ENCODE results near the gene GABRA4.

The GABRA4 gene

GRCh38 chr4:47031011-47031678, 37.8 kb upstream of the GABRA4 start, which contains the start of gene GABRB1:
GABRB1 (plus strand) TSS chr4:47031567.
- TF ChIP-seq CTCF (IDR thresholded peaks at IDR 0.05), result no peak
- Histone ChIP-seq H3K4me3 (peak within 1 kb of the TSS; percentile 51 to 53), H3K27ac (peak within 1 kb of the TSS in 1 of 2 donors; percentile 38), H3K27me3 (peaks cover 0 to 8% of the 10 kb centered on the region in 2 donors), H3K4me1 (peaks cover 0 to 18% (median 11%) of the 10 kb centered on the region in 4 donors), H3K36me3 (no peaks in the 10 kb centered on the region), H3K9me3 (no peaks in the 10 kb centered on the region)
- intact Hi-C loops (cut with DNase I; ENCODE audit: low total_unique reads), result loop anchor here (10.0 kb wide), 1 partner anchor 186 kb away; no protein-coding TSS in a partner anchor
- DNase-seq, result peak; percentile 25 to 66

GRCh38 chr4:47017494-47017893, 24.1 kb upstream of the GABRA4 start:
- TF ChIP-seq CTCF (IDR thresholded peaks at IDR 0.05), result no peak
- no peak overlapping the region for H3K27ac ChIP-seq
- no peaks in the 10 kb centered on the region for H3K9me3 ChIP-seq
- H3K27me3 ChIP-seq, result no peaks in the 10 kb centered on the region
- H3K4me1 ChIP-seq, result no peaks in the 10 kb centered on the region
- no peaks in the 10 kb centered on the region for H3K36me3 ChIP-seq
- DNase-seq, result no peak
- intact Hi-C loops (cut with DNase I; ENCODE audit: low total_unique reads), result no loop called here
- no peak overlapping the region for H3K4me3 ChIP-seq

GRCh38 chr4:47017081-47017480, 23.7 kb upstream of the GABRA4 start:
- DNase-seq, result no peak
- Histone ChIP-seq H3K9me3 (no peaks in the 10 kb centered on the region), H3K4me1 (no peaks in the 10 kb centered on the region), H3K27ac (no peak overlapping the region), H3K4me3 (no peak overlapping the region), H3K27me3 (no peaks in the 10 kb centered on the region), H3K36me3 (no peaks in the 10 kb centered on the region)
- intact Hi-C loops (cut with DNase I; ENCODE audit: low total_unique reads), result no loop called here
- TF ChIP-seq CTCF (IDR thresholded peaks at IDR 0.05), result no peak

- Histone ChIP-seq H3K9me3 (no peaks in the 10 kb centered on the region), H3K36me3 (no peaks in the 10 kb centered on the region), H3K4me1 (no peaks in the 10 kb centered on the region), H3K27me3 (no peaks in the 10 kb centered on the region), H3K4me3 (no peak overlapping the region), H3K27ac (no peak overlapping the region)
- no peak for TF ChIP-seq CTCF (IDR thresholded peaks at IDR 0.05)
- intact Hi-C loops (cut with DNase I; ENCODE audit: low total_unique reads), result no loop called here
- no peak for DNase-seq
Observed at GRCh38 chr4:47013373-47013772, 20.0 kb upstream of the GABRA4 start.

GRCh38 chr4:47012676-47013075, 19.3 kb upstream of the GABRA4 start:
- H3K27me3 ChIP-seq, result no peaks in the 10 kb centered on the region
- intact Hi-C loops (cut with DNase I; ENCODE audit: low total_unique reads), result no loop called here
- H3K27ac ChIP-seq, result no peak overlapping the region
- no peaks in the 10 kb centered on the region for H3K9me3 ChIP-seq
- no peaks in the 10 kb centered on the region for H3K36me3 ChIP-seq
- H3K4me1 ChIP-seq, result no peaks in the 10 kb centered on the region
- no peak for DNase-seq
- H3K4me3 ChIP-seq, result no peak overlapping the region
- no peak for TF ChIP-seq CTCF (IDR thresholded peaks at IDR 0.05)

All from tibial artery (tissue), 4 donors.